Mesendoderm (in vitro differentiated cells): Measurements from ENCODE around the gene ARID2.

ENCODE experiments used
- DNase-seq: peaks from one replicate; pipeline ENCODE4 v3.0.0; 2013
- H2AK5ac ChIP-seq: 2 replicates; pipeline ENCODE4 v1.6.1; 2013; ENCODE audit warnings: low read length, inconsistent platforms
- H2BK120ac ChIP-seq: 2 replicates; pipeline ENCODE4 v1.6.1; 2013; ENCODE audit warnings: low read depth, mild to moderate bottlenecking, low read length, moderate library complexity, mixed read lengths
- H2BK15ac ChIP-seq: replicated peaks from 2 replicates; pipeline ENCODE4 v1.6.1; 2013; ENCODE audit warnings: low read depth, mild to moderate bottlenecking, moderate library complexity
- H2BK5ac ChIP-seq: 2 replicates; pipeline ENCODE4 v1.6.1; 2013; ENCODE audit warnings: low read length, inconsistent platforms
- H3K18ac ChIP-seq: 2 replicates; pipeline ENCODE4 v1.6.1; 2013; ENCODE audit warnings: mild to moderate bottlenecking, low read length, mixed read lengths
- H3K23ac ChIP-seq: one replicate; pipeline ENCODE4 v1.6.1; 2013; ENCODE audit warnings: low read length
- H3K27ac ChIP-seq: 2 replicates; pipeline ENCODE4 v1.5.1; 2013; ENCODE audit warnings: low read depth, mild to moderate bottlenecking, inconsistent platforms, low read length, moderate library complexity
- H3K27me3 ChIP-seq: 2 replicates; pipeline ENCODE4 v1.6.1; 2013; ENCODE audit warnings: low read length, control low read depth, mild to moderate bottlenecking, inconsistent platforms; ENCODE audit not compliant: insufficient read depth, poor library complexity
- H3K36me3 ChIP-seq: 2 replicates; pipeline ENCODE4 v1.6.1; 2013; ENCODE audit warnings: low read length, inconsistent platforms; ENCODE audit not compliant: control insufficient read depth, insufficient read depth
- H3K4ac ChIP-seq: one replicate; pipeline ENCODE4 v1.6.1; 2013; ENCODE audit warnings: low read depth, mild to moderate bottlenecking, low read length, moderate library complexity
- H3K4me1 ChIP-seq: 2 replicates; pipeline ENCODE4 v1.6.1; 2013; ENCODE audit warnings: low read depth, low read length, inconsistent platforms; ENCODE audit not compliant: control insufficient read depth
- H3K4me2 ChIP-seq: 2 replicates; pipeline ENCODE4 v1.6.1; 2013; ENCODE audit warnings: low read length
- H3K4me3 ChIP-seq: 2 replicates; pipeline ENCODE4 v1.5.1; 2013; ENCODE audit warnings: mild to moderate bottlenecking, low read length
- H3K56ac ChIP-seq: one replicate; pipeline ENCODE4 v1.6.1; 2013; ENCODE audit warnings: low read length
- H3K79me1 ChIP-seq: 2 replicates; pipeline ENCODE4 v1.6.1; 2013; ENCODE audit warnings: low read length, inconsistent platforms
- H3K79me2 ChIP-seq: 2 replicates; pipeline ENCODE4 v1.6.1; 2013; ENCODE audit warnings: mild to moderate bottlenecking, low read length; ENCODE audit not compliant: control insufficient read depth, insufficient read depth
- H3K9ac ChIP-seq: 2 replicates; pipeline ENCODE4 v1.6.1; 2013; ENCODE audit warnings: low read length, inconsistent platforms
- H4K5ac ChIP-seq: one replicate; pipeline ENCODE4 v1.6.1; 2013; ENCODE audit warnings: low read length
- H4K8ac ChIP-seq: one replicate; pipeline ENCODE4 v1.6.1; 2013; ENCODE audit warnings: low read depth, mild to moderate bottlenecking, control low read depth, low read length, moderate library complexity
- whole genome bisulfite sequencing: extraction: QIAGEN DNeasy Blood & Tissue Kit; methylation state at CpG from one replicate; pipeline ENCODE4 v1.1.7; 2013; ENCODE audit warnings: low lambda C conversion rate, missing lambda C conversion rate; ENCODE audit not compliant: insufficient coverage; ENCODE audit errors: extremely low coverage; 5-methylcytosine and 5-hydroxymethylcytosine counted together

Gene ARID2

DNA sequence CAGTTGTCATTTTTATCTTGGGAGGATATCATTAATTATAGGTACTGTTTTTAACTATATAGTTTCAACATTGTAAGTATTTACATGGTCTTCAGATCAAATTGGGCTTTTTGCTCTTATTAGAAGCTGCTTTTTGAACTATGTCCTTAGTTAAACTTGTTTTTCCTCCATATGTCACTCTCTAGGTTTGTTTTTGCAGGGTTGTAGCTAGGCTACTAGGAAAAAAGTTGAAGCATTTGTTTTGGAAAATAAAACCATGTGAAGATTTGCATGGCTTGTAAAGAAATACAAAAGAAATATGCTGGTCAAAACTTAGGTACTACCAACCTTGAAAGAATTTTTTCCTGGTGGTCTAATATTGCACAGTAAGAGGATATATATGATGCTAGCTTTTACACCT lies 3.4 kb downstream of the ARID2 start:
- no peak for DNase-seq
- Histone ChIP-seq H2BK15ac (no peak overlapping the region), H2AK5ac (no peak overlapping the region), H3K79me2 (peaks cover 26% of the 10 kb centered on the region), H2BK120ac (no peak overlapping the region), H3K79me1 (no peaks in the 10 kb centered on the region), H3K27ac (no peak overlapping the region), H3K4me3 (no peak overlapping the region), H3K4me2 (no peak overlapping the region), H3K36me3 (no peaks in the 10 kb centered on the region), H3K23ac (no peak overlapping the region), H3K9ac (no peak overlapping the region), H3K18ac (no peak overlapping the region), H3K27me3 (no peaks in the 10 kb centered on the region), H3K56ac (no peak overlapping the region), H4K8ac (no peak overlapping the region), H2BK5ac (no peak overlapping the region), H4K5ac (no peak overlapping the region), H3K4me1 (no peaks in the 10 kb centered on the region), H3K4ac (no peak overlapping the region)

GRCh38 chr12:45737638-45738037 lies 8.1 kb downstream of the ARID2 start:
- no peak overlapping the region for H3K4ac ChIP-seq
- H3K4me1 ChIP-seq, result no peaks in the 10 kb centered on the region
- no peaks in the 10 kb centered on the region for H3K27me3 ChIP-seq
- H2AK5ac ChIP-seq, result no peak overlapping the region
- H3K23ac ChIP-seq, result no peak overlapping the region
- H3K79me2 ChIP-seq, result peaks cover 30% of the 10 kb centered on the region
- peaks cover 3% of the 10 kb centered on the region for H3K79me1 ChIP-seq
- H3K9ac ChIP-seq, result no peak overlapping the region
- H2BK5ac ChIP-seq, result no peak overlapping the region
- H3K4me3 ChIP-seq, result no peak overlapping the region
- no peak overlapping the region for H3K18ac ChIP-seq
- H3K4me2 ChIP-seq, result no peak overlapping the region
- no peak overlapping the region for H2BK120ac ChIP-seq
- H4K8ac ChIP-seq, result no peak overlapping the region
- H3K27ac ChIP-seq, result no peak overlapping the region
- H3K36me3 ChIP-seq, result no peaks in the 10 kb centered on the region
- no peak overlapping the region for H2BK15ac ChIP-seq
- no peak overlapping the region for H4K5ac ChIP-seq
- H3K56ac ChIP-seq, result no peak overlapping the region
- DNase-seq, result no peak

DNA sequence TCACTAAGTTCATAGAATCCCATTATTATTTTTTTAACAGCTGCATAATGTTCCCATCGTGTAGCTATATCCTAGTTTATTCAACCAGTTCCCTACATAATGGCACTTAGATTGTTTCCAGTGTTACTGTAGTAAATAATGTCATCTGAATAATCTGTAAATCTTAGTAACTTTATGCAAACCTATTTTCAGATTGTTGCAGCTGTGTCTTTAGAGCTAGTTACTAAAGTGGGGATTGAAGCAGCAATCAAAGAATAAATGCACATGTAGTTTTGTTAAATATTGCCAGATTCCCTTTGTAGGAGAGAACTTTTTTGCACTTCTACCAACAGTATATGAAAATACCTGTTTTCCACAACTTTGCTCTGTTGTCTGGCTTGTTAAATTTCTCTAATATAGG lies 13.1 kb downstream of the ARID2 start:
- H3K79me1 ChIP-seq, result peaks cover 5% of the 10 kb centered on the region
- no peak overlapping the region for H2AK5ac ChIP-seq
- peaks cover 20% of the 10 kb centered on the region for H3K79me2 ChIP-seq
- H3K23ac ChIP-seq, result no peak overlapping the region
- no peak overlapping the region for H2BK15ac ChIP-seq
- H3K56ac ChIP-seq, result no peak overlapping the region
- no peak overlapping the region for H3K4ac ChIP-seq
- H3K27ac ChIP-seq, result no peak overlapping the region
- H3K4me3 ChIP-seq, result no peak overlapping the region
- no peaks in the 10 kb centered on the region for H3K27me3 ChIP-seq
- no peak overlapping the region for H4K8ac ChIP-seq
- H3K18ac ChIP-seq, result no peak overlapping the region
- no peak overlapping the region for H2BK120ac ChIP-seq
- no peak overlapping the region for H2BK5ac ChIP-seq
- no peak overlapping the region for H3K4me2 ChIP-seq
- H4K5ac ChIP-seq, result no peak overlapping the region
- H3K9ac ChIP-seq, result no peak overlapping the region
- no peaks in the 10 kb centered on the region for H3K36me3 ChIP-seq
- no CpG with 5 or more reads among the region's 1 CpG for WGBS
- H3K4me1 ChIP-seq, result no peaks in the 10 kb centered on the region
- DNase-seq, result no peak

DNA sequence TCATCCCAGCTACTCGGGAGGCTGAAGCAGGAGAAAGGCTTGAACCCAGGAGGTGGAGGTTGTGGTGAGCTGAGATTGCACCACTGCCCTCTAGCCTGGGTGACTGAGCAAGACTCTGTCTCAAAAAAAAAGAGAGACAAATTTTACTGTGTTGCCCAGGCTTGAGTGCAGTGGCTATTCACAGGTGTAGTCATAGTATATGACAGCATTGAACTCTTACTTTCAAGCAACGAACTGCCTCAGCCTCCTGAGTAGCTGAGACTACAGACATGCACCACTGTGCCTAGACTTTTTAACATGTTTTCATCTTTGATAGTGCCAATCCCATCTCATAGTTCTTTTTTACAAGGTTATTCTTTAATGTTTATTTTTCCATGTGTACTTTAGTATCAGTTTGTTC lies 13.7 kb downstream of the ARID2 start:
- Histone ChIP-seq H3K4me3 (no peak overlapping the region), H3K36me3 (no peaks in the 10 kb centered on the region)

DNA sequence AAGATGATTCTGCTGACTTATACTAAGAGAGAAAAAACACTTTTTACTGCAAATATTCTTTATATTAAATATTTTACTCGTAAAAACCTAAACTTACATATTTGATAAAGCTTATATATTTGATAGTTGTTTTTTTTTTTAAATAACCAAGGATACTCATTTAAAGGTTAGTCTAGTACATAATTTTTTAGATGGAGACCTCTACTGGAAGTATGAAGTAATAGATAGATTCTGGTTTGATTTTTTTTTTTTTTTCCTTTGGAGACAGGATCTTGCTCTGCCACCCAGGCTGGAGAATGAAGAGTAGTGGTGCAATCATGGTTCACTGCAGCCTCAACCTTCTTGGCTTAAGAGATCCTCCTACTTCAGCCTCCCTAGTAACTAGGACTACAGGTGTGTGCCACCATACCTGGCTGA lies 16.4 kb downstream of the ARID2 start:
- H2AK5ac ChIP-seq, result no peak overlapping the region
- H3K18ac ChIP-seq, result no peak overlapping the region
- no peaks in the 10 kb centered on the region for H3K36me3 ChIP-seq
- no peak overlapping the region for H2BK5ac ChIP-seq
- no peak overlapping the region for H3K4me3 ChIP-seq
- H3K9ac ChIP-seq, result no peak overlapping the region
- H4K8ac ChIP-seq, result no peak overlapping the region
- no peak overlapping the region for H3K27ac ChIP-seq
- H3K4ac ChIP-seq, result no peak overlapping the region
- peaks cover 13% of the 10 kb centered on the region for H3K79me1 ChIP-seq
- no peak overlapping the region for H3K23ac ChIP-seq
- no peak overlapping the region for H3K56ac ChIP-seq
- H3K4me2 ChIP-seq, result no peak overlapping the region
- H2BK15ac ChIP-seq, result no peak overlapping the region
- no peak for DNase-seq
- H3K79me2 ChIP-seq, result peaks cover 21% of the 10 kb centered on the region
- WGBS, result 83% methylated on average over 1 of the region's 1 CpG
- H3K4me1 ChIP-seq, result no peaks in the 10 kb centered on the region
- H4K5ac ChIP-seq, result no peak overlapping the region
- H2BK120ac ChIP-seq, result no peak overlapping the region
- H3K27me3 ChIP-seq, result no peaks in the 10 kb centered on the region

More for the DNA sequence above, 13.7 kb downstream of the ARID2 start:
- Histone ChIP-seq H3K27ac (no peak overlapping the region), H3K56ac (no peak overlapping the region), H3K9ac (no peak overlapping the region), H2BK15ac (no peak overlapping the region), H4K8ac (no peak overlapping the region), H4K5ac (no peak overlapping the region), H3K4ac (no peak overlapping the region), H3K27me3 (no peaks in the 10 kb centered on the region), H3K4me1 (no peaks in the 10 kb centered on the region), H2BK120ac (no peak overlapping the region), H3K23ac (no peak overlapping the region), H2BK5ac (no peak overlapping the region), H3K79me2 (peaks cover 22% of the 10 kb centered on the region), H3K79me1 (peaks cover 7% of the 10 kb centered on the region), H3K18ac (no peak overlapping the region), H2AK5ac (no peak overlapping the region), H3K4me2 (no peak overlapping the region)
- no peak for DNase-seq
- no CpG with 5 or more reads among the region's 2 CpGs for WGBS

GRCh38 chr12:45756666-45757065 lies 27.2 kb downstream of the ARID2 start:
- H3K27ac ChIP-seq, result no peak overlapping the region
- peaks cover 2% of the 10 kb centered on the region for H3K79me1 ChIP-seq
- H3K4me1 ChIP-seq, result peaks cover 3% of the 10 kb centered on the region
- H3K23ac ChIP-seq, result no peak overlapping the region
- H3K9ac ChIP-seq, result no peak overlapping the region
- H3K18ac ChIP-seq, result no peak overlapping the region
- H4K5ac ChIP-seq, result no peak overlapping the region
- H3K4ac ChIP-seq, result no peak overlapping the region
- no peak overlapping the region for H2BK5ac ChIP-seq
- no CpG with 5 or more reads among the region's 3 CpGs for WGBS
- H4K8ac ChIP-seq, result no peak overlapping the region
- no peaks in the 10 kb centered on the region for H3K36me3 ChIP-seq
- no peak overlapping the region for H2AK5ac ChIP-seq
- H3K27me3 ChIP-seq, result no peaks in the 10 kb centered on the region
- H3K79me2 ChIP-seq, result peaks cover 15% of the 10 kb centered on the region
- H3K56ac ChIP-seq, result no peak overlapping the region
- no peak overlapping the region for H2BK120ac ChIP-seq
- no peak overlapping the region for H3K4me3 ChIP-seq
- no peak overlapping the region for H2BK15ac ChIP-seq
- H3K4me2 ChIP-seq, result no peak overlapping the region
- DNase-seq, result no peak
